SK-N-MC (cell line): Measurements from ENCODE around the gene IFNB1.

Source experiments
- DNase-seq: peaks from one replicate; pipeline ENCODE4 v3.0.0-alpha.2; 2011; ENCODE audit warnings: low read depth, low spot score
- H3K27ac ChIP-seq: fragments of 200-600 bp; sonication (generic); 2 replicates; pipeline ENCODE4 v1.5.1; 2016; ENCODE audit warnings: mixed run types
- H3K36me3 ChIP-seq: fragments of 200-600 bp; sonication (generic); 2 replicates; pipeline ENCODE4 v1.6.1; 2017; ENCODE audit warnings: antibody characterized with exemption, low read length, mixed read lengths; ENCODE audit not compliant: insufficient read depth
- H3K4me3 ChIP-seq: fragments of 200-600 bp; sonication (generic); 2 replicates; pipeline ENCODE4 v1.5.1; 2016
- H3K9ac ChIP-seq: fragments of 200-600 bp; sonication (generic); 2 replicates; pipeline ENCODE4 v1.8.0; 2017; ENCODE audit warnings: mixed run types, mixed read lengths; ENCODE audit not compliant: insufficient read length
- H3K9me3 ChIP-seq: fragments of 200-600 bp; sonication (generic); 2 replicates; pipeline ENCODE4 v1.6.1; 2017; ENCODE audit warnings: low read depth, mild to moderate bottlenecking, antibody characterized with exemption, low read length, moderate library complexity, mixed read lengths
- EZH2 ChIP-seq: fragments of 200-600 bp; sonication (generic); IDR thresholded peaks from one replicate; pipeline ENCODE4 v1.6.1; 2017; ENCODE audit warnings: antibody characterized with exemption
- FOXP2 ChIP-seq: optimal IDR thresholded peaks from 2 replicates; pipeline ENCODE3; 2011; ENCODE audit warnings: mild to moderate bottlenecking, moderate library complexity; ENCODE audit not compliant: insufficient read depth; ENCODE audit errors: extremely low read length, control extremely low read depth
- POLR2AphosphoS5 ChIP-seq: IDR thresholded peaks from 2 replicates; pipeline ENCODE4 v1.6.1; 2012; ENCODE audit warnings: mild to moderate bottlenecking, low read depth, low read length, borderline replicate concordance

The IFNB1 gene

DNA sequence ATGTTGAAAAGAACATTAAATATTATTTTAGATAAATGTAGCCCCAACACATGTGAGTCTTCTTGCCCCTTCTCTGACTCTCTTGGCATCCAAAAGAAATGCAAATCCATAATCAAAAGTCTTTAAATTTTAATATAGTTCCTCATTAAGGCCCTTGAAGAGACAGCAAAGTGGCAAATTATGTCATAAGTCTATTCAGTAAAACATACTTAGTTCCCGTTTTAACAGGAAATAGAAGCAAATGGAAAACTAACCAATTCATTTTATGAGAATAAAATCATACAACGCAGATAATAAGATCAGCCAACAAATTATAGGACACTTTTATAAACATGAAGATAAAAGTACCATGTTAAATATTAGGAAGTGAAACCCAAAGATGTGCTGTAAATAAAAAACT lies 20.1 kb upstream of the IFNB1 start:
- TF ChIP-seq FOXP2: no peak
- TF ChIP-seq EZH2: no peak
- TF ChIP-seq POLR2AphosphoS5: no peak
- no peak for DNase-seq
- Histone ChIP-seq H3K9ac (no peak overlapping the region), H3K4me3 (no peak overlapping the region), H3K27ac (no peak overlapping the region), H3K36me3 (no peaks in the 10 kb centered on the region), H3K9me3 (no peaks in the 10 kb centered on the region)

DNA sequence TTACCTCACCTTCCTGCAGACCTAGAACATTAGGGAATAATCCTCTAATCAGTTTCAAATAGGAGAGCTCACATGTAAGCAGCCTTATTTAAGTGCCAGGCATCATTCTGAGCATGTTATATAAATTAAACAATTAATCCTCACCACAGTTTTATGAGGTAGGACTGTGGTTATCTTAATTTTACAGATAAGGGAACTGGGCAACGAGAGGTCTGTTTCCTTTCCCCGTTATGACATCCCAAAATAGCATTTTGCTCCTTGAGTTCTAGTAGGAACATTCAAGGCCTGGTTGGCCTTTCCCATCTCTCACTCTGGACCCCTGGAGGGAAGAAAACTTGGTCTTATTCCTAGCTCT lies 19.1 kb upstream of the IFNB1 start:
- no peak for DNase-seq
- Histone ChIP-seq H3K4me3 (no peak overlapping the region), H3K27ac (no peak overlapping the region), H3K36me3 (no peaks in the 10 kb centered on the region), H3K9me3 (no peaks in the 10 kb centered on the region), H3K9ac (no peak overlapping the region)
- no peak for TF ChIP-seq FOXP2
- no peak for TF ChIP-seq EZH2
- TF ChIP-seq POLR2AphosphoS5: no peak

DNA sequence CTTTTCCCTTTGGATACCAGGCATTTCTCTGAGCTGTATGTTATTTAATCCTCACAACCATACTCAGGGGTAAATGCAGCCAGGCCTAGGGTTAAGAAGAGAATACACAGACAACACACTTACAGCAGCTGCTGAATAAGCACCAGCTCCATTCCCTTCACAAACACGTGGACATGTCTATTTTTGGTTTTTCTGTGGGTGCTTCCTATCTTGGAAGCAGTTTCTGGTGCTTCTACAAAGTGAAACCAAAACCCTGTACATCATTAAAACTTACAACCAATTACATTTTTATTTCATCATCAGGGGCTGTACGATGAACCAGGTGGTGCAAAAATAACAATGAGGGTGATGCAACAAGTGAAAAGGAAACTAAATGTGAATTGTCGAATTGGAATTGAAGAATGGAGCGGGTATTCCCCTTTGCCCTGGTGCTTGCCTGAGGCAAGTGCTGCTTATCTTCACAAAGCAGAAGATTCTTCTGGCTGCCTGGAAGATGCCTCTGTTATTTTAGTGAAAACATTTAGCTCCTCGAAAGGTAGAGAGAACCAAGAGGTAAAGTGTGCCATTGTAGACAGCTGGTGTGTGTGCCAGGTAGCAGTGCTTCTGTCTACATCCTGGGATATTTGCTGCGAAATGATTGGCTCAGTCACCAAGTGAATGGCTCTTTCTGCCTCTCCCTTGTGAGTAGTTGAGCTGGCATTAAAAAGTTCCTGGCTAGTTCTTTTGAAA lies 18.6 kb upstream of the IFNB1 start:
- H3K9ac ChIP-seq: no peak overlapping the region
- H3K4me3 ChIP-seq: peak overlapping the region; percentile 42; the same call in 1 of the 2 replicates
- H3K9me3 ChIP-seq: no peaks in the 10 kb centered on the region
- H3K27ac ChIP-seq: no peak overlapping the region
- no peak for TF ChIP-seq EZH2
- no peak for TF ChIP-seq POLR2AphosphoS5
- TF ChIP-seq FOXP2: no peak
- no peak for DNase-seq
- H3K36me3 ChIP-seq: no peaks in the 10 kb centered on the region

DNA sequence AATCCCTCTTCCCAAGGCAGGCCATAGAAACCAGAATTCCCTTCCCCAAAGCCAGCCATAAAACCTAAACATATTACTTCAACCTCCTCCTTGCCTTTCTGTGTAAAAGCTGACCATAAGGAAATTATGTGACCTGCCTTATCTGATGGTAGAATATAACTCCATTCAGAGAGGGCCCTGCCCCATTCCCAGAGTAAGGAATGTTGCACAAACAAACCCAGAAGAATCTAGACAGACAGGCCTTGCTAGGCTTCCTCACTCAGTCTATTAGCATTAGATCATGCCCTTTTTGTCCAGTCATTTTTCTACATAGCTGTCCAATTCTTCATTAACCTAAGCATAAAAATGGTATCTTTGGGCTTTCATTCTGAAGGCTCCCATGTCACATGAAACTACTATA lies 17.8 kb upstream of the IFNB1 start:
- no peak overlapping the region for H3K27ac ChIP-seq
- H3K4me3 ChIP-seq: no peak overlapping the region
- H3K9me3 ChIP-seq: no peaks in the 10 kb centered on the region
- no peak for DNase-seq
- H3K9ac ChIP-seq: no peak overlapping the region
- TF ChIP-seq EZH2 (no peak), FOXP2 (no peak), POLR2AphosphoS5 (no peak)
- H3K36me3 ChIP-seq: no peaks in the 10 kb centered on the region

DNA sequence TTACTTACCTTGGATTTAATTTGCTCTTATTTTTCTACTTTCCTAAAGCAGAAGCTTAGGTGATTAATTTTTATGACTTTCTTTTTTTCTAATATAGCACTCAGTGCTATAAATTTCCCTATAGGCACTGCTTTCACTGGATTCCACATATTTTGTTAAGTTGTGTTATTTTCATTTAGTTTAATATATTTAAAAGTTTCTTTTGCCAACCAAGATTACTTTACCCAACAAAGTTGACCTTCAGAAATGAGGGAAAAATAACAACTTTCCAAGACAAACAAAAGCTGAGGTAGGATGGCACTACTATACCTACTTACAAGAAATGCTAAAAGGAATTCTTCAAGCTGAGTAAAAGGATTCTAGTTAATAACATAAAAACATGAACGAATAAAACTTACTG lies 8.8 kb upstream of the IFNB1 start:
- no peaks in the 10 kb centered on the region for H3K36me3 ChIP-seq
- DNase-seq: no peak
- H3K9ac ChIP-seq: no peak overlapping the region
- no peaks in the 10 kb centered on the region; the same call in 1 of the 2 replicates for H3K9me3 ChIP-seq
- no peak overlapping the region for H3K4me3 ChIP-seq
- no peak overlapping the region for H3K27ac ChIP-seq
- TF ChIP-seq POLR2AphosphoS5 (no peak), FOXP2 (no peak), EZH2 (no peak)

DNA sequence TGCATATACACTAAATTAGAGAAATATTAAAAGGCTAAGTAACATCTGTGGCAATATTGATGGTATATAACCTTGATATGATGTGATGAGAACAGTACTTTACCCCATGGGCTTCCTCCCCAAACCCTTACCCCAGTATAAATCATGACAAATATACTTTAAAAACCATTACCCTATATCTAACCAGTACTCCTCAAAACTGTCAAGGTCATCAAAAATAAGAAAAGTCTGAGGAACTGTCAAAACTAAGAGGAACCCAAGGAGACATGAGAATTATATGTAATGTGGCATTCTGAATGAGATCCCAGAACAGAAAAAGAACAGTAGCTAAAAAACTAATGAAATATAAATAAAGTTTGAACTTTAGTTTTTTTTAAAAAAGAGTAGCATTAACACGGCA lies 7.3 kb upstream of the IFNB1 start:
- no peaks in the 10 kb centered on the region for H3K36me3 ChIP-seq
- no peak for TF ChIP-seq FOXP2
- TF ChIP-seq POLR2AphosphoS5: no peak
- no peak for TF ChIP-seq EZH2

DNA sequence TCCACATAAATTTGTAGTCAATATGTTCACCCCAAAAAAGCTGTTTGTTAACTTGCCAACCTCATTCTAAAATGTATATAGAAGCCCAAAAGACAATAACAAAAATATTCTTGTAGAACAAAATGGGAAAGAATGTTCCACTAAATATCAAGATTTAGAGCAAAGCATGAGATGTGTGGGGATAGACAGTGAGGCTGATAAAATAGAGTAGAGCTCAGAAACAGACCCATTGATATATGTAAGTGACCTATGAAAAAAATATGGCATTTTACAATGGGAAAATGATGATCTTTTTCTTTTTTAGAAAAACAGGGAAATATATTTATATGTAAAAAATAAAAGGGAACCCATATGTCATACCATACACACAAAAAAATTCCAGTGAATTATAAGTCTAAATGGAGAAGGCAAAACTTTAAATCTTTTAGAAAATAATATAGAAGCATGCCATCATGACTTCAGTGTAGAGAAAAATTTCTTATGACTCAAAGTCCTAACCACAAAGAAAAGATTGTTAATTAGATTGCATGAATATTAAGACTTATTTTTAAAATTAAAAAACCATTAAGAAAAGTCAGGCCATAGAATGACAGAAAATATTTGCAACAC lies 6.6 kb upstream of the IFNB1 start:
- Histone ChIP-seq H3K4me3 (no peak overlapping the region), H3K9ac (no peak overlapping the region), H3K9me3 (no peaks in the 10 kb centered on the region; the same call in 1 of the 2 replicates), H3K36me3 (no peaks in the 10 kb centered on the region), H3K27ac (no peak overlapping the region)
- no peak for DNase-seq
- TF ChIP-seq FOXP2 (no peak), EZH2 (no peak), POLR2AphosphoS5 (no peak)

More for the DNA sequence above, 7.3 kb upstream of the IFNB1 start:
- no peak for DNase-seq
- H3K9me3 ChIP-seq: no peaks in the 10 kb centered on the region; the same call in 1 of the 2 replicates
- no peak overlapping the region for H3K27ac ChIP-seq
- H3K9ac ChIP-seq: no peak overlapping the region
- H3K4me3 ChIP-seq: no peak overlapping the region

DNA sequence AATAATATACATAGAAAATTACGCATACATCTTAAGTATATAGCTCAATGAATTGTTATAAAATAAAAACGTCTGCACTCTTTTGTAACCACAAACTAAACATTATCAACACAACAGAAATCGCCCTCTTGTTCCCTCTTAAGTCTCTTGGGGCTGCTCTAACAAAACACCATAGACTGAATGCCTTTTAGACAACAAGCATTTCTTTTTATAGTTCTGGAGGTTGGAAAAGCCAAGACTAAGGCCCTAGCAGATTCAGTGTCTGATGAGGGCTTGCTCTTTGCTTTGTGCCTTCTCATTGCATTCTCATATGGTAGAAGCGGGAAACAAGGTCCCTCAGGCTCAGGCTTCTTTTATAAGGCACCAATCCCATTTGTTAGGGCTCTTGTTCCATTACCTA lies 4.9 kb upstream of the IFNB1 start:
- H3K36me3 ChIP-seq: no peaks in the 10 kb centered on the region
- no peak overlapping the region for H3K4me3 ChIP-seq
- DNase-seq: no peak
- TF ChIP-seq FOXP2 (no peak), POLR2AphosphoS5 (no peak), EZH2 (no peak)
- no peak overlapping the region for H3K9ac ChIP-seq
- H3K9me3 ChIP-seq: no peaks in the 10 kb centered on the region; the same call in 1 of the 2 replicates
- H3K27ac ChIP-seq: no peak overlapping the region

DNA sequence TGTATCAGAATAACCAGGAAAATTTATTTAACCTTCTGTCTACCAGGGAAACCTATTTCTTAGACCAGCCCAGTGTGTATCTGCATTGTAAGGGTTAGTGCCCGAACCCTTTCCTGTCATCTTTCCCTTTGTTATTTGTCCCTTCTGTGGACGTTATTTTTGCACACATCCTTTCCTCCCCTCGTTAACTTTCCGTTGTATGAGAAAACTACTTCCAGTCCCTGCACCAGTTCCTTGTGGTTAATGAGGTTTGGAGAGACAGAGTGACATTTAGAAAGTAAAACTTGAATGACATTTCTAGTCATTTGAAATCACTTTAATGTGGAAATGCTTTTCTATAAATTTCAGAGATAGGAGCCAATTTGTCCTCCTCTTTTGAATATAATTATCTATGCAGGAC lies 4.3 kb upstream of the IFNB1 start:
- no peak for TF ChIP-seq EZH2
- no peak for TF ChIP-seq POLR2AphosphoS5
- no peak for TF ChIP-seq FOXP2
- Histone ChIP-seq H3K36me3 (no peaks in the 10 kb centered on the region), H3K9ac (no peak overlapping the region), H3K9me3 (no peaks in the 10 kb centered on the region; the same call in 1 of the 2 replicates), H3K4me3 (no peak overlapping the region), H3K27ac (no peak overlapping the region)
- DNase-seq: no peak
